Measurements from ENCODE around the gene VPS8. TPM values are rescaled to one million over a fixed set of nuclear protein-coding genes. Genes with fewer than 3 reads are reported as not detected.
A peak's percentile ranks its signal among the peaks of the same experiment; 100 is the strongest.

The VPS8 gene
- total RNA-seq, 4 donors from 2014 or later, result 46.3 to 76.9 (median 59.3) TPM

GRCh38 chr3:184798120-184798519 is 13.8 kb upstream of the VPS8 start:
- Histone ChIP-seq H3K27ac (no peak overlapping the region), H3K4me1 (no peaks in the 10 kb centered on the region), H3K4me3 (no peak overlapping the region), H3K9me3 (no peaks in the 10 kb centered on the region), H3K36me3 (no peaks in the 10 kb centered on the region), H3K27me3 (peaks cover 0 to 9% of the 10 kb centered on the region in 2 donors)
- TF ChIP-seq POLR2A (IDR thresholded peaks at IDR 0.05), result no peak
- no peak for TF ChIP-seq EP300 (IDR thresholded peaks at IDR 0.05)
- no peak for TF ChIP-seq CTCF (IDR thresholded peaks at IDR 0.05)
- 82 to 88% methylated on average over 3 of the region's 3 CpGs for WGBS, 2 donors
- no peak for DNase-seq (ENCODE audit: low spot score in 2 of 2)

- 83 to 85% methylated on average over 6 of the region's 6 CpGs for WGBS, 2 donors
- DNase-seq (ENCODE audit: low spot score in 2 of 2), result no peak
- Histone ChIP-seq H3K9me3 (no peaks in the 10 kb centered on the region), H3K27me3 (peaks cover 0 to 9% of the 10 kb centered on the region in 2 donors), H3K4me3 (no peak overlapping the region), H3K36me3 (no peaks in the 10 kb centered on the region), H3K27ac (no peak overlapping the region), H3K4me1 (no peaks in the 10 kb centered on the region)
- TF ChIP-seq POLR2A (IDR thresholded peaks at IDR 0.05), result no peak
- no peak for TF ChIP-seq EP300 (IDR thresholded peaks at IDR 0.05)
- TF ChIP-seq CTCF (IDR thresholded peaks at IDR 0.05), result no peak
These were observed 11.5 kb upstream of the VPS8 start for GRCh38 chr3:184800349-184800930.

GRCh38 chr3:184801241-184801785 is 10.7 kb upstream of the VPS8 start:
- 55 to 61% methylated on average over 4 of the region's 4 CpGs for WGBS, 2 donors
- DNase-seq (ENCODE audit: low spot score in 2 of 2), result no peak
- Histone ChIP-seq H3K27ac (no peak overlapping the region), H3K4me1 (peaks cover 0 to 7% (median 0%) of the 10 kb centered on the region in 4 donors), H3K36me3 (no peaks in the 10 kb centered on the region), H3K27me3 (peaks cover 0 to 9% of the 10 kb centered on the region in 2 donors), H3K4me3 (no peak overlapping the region), H3K9me3 (no peaks in the 10 kb centered on the region)
- TF ChIP-seq EP300 (IDR thresholded peaks at IDR 0.05) (no peak), CTCF (IDR thresholded peaks at IDR 0.05) (no peak), POLR2A (IDR thresholded peaks at IDR 0.05) (no peak)

- H3K27ac ChIP-seq, result no peak overlapping the region
- WGBS, 2 donors, result 93 to 96% methylated on average over 4 of the region's 4 CpGs
- no peak overlapping the region for H3K4me3 ChIP-seq
- DNase-seq (ENCODE audit: low spot score in 2 of 2), result no peak
- no peaks in the 10 kb centered on the region for H3K9me3 ChIP-seq
- no peaks in the 10 kb centered on the region for H3K36me3 ChIP-seq
- no peak for TF ChIP-seq POLR2A (IDR thresholded peaks at IDR 0.05)
- TF ChIP-seq CTCF (IDR thresholded peaks at IDR 0.05), result no peak
- no peak for TF ChIP-seq EP300 (IDR thresholded peaks at IDR 0.05)
- H3K4me1 ChIP-seq, result peaks cover 0 to 7% (median 0%) of the 10 kb centered on the region in 4 donors
- peaks cover 0 to 9% of the 10 kb centered on the region in 2 donors for H3K27me3 ChIP-seq
These were observed 9.8 kb upstream of the VPS8 start for GRCh38 chr3:184802150-184802549.

- peak overlapping the region in 2 of 4 donors; percentile 16 to 46 for H3K27ac ChIP-seq
- no peaks in the 10 kb centered on the region for H3K27me3 ChIP-seq
- no peak overlapping the region for H3K4me3 ChIP-seq
- DNase-seq (ENCODE audit: low spot score in 2 of 2), result no peak
- WGBS, 2 donors, result 100% methylated on average over 1 of the region's 1 CpG
- no peak for TF ChIP-seq EP300 (IDR thresholded peaks at IDR 0.05)
- TF ChIP-seq CTCF (IDR thresholded peaks at IDR 0.05), result no peak
- no peak for TF ChIP-seq POLR2A (IDR thresholded peaks at IDR 0.05)
- H3K4me1 ChIP-seq, result peaks cover 0 to 7% (median 0%) of the 10 kb centered on the region in 4 donors
- no peaks in the 10 kb centered on the region for H3K9me3 ChIP-seq
- H3K36me3 ChIP-seq, result no peaks in the 10 kb centered on the region
These were observed 7.2 kb upstream of the VPS8 start for GRCh38 chr3:184804801-184805200.
